Activated CD8-positive, alpha-beta T cell treated with anti-CD3 and anti-CD28 coated beads for 36 hours (primary cell): ENCODE data around the gene UGT1A8. TPM values are rescaled to one million over a fixed set of nuclear protein-coding genes. Genes with fewer than 3 reads are reported as not detected.

Experiments used
- ATAC-seq: fragments of 200-7000 bp; cut with Tn5 transposase; one replicate; pipeline ENCODE4 v1.10.0; 2021; ENCODE audit warnings: mild to moderate bottlenecking, moderate library complexity
- CTCF ChIA-PET: fragments of 350-600 bp; sonication (Branson Sonifier 250); formaldehyde crosslinking; loops from one replicate; lab custom pipeline; 2021; ENCODE audit warnings: antibody characterized with exemption; lab: Charles Lee
- POLR2A ChIA-PET: fragments of 350-600 bp; sonication (Branson Sonifier 250); formaldehyde crosslinking; loops from one replicate; lab custom pipeline; 2021; ENCODE audit warnings: antibody characterized with exemption; lab: Charles Lee
- DNase-seq: peaks from one replicate; pipeline ENCODE4 v3.0.0-alpha.2; 2020
- H3K27ac Mint-ChIP-seq: one replicate; pipeline ENCODE4 v1.8.0; 2021; ENCODE audit warnings: mild to moderate bottlenecking, mixed read lengths
- H3K27me3 Mint-ChIP-seq: one replicate; pipeline ENCODE4 v1.8.0; 2021; ENCODE audit warnings: mixed read lengths
- H3K36me3 Mint-ChIP-seq: one replicate; pipeline ENCODE4 v1.8.0; 2021; ENCODE audit warnings: low read depth, mixed read lengths
- H3K4me1 Mint-ChIP-seq: one replicate; pipeline ENCODE4 v1.8.0; 2021; ENCODE audit warnings: low read depth, mixed read lengths
- H3K4me3 Mint-ChIP-seq: one replicate; pipeline ENCODE4 v1.8.0; 2021; ENCODE audit warnings: mild to moderate bottlenecking, moderate library complexity, mixed read lengths
- H3K9me3 Mint-ChIP-seq: one replicate; pipeline ENCODE4 v1.8.0; 2021; ENCODE audit warnings: mixed read lengths
- CTCF ChIP-seq: fragments of 200-600 bp; IDR thresholded peaks from one replicate; pipeline ENCODE4 v1.8.0; 2022; ENCODE audit warnings: antibody characterized with exemption, mild to moderate bottlenecking
- intact Hi-C: fragments of 100-400 bp; cut with micrococcal nuclease; formaldehyde crosslinking; loops from one replicate; pipeline ENCODE4 v1.10.0; 2022
- total RNA-seq, 2 experiments: library from RNA; stranded (reverse); gene quantifications; one replicate each; pipeline ENCODE4 v1.2.3, GENCODE V29; 2021

The UGT1A8 gene
- total RNA-seq, 2 experiments from 2014 or later, result not detected

- DNase-seq (no peak), ATAC-seq (no peak)
- POLR2A ChIA-PET, result no interaction called here
- H3K4me1 Mint-ChIP-seq, result no peaks in the 10 kb centered on the region
- no peak overlapping the region for H3K27ac Mint-ChIP-seq
- no peak for TF ChIP-seq CTCF
- CTCF ChIA-PET, result no interaction called here
- H3K27me3 Mint-ChIP-seq, result peaks cover 17% of the 10 kb centered on the region
- no peak overlapping the region for H3K4me3 Mint-ChIP-seq
- intact Hi-C loops, result no loop called here
- peaks cover 3% of the 10 kb centered on the region for H3K36me3 Mint-ChIP-seq
- H3K9me3 Mint-ChIP-seq, result peaks cover 4% of the 10 kb centered on the region
Observed at GRCh38 chr2:233780771-233781170, 163.3 kb downstream of the UGT1A8 start.

GRCh38 chr2:233789554-233789953 is 172.1 kb downstream of the UGT1A8 start:
- intact Hi-C loops, result no loop called here
- TF ChIP-seq CTCF, result no peak
- H3K36me3 Mint-ChIP-seq, result peaks cover 3% of the 10 kb centered on the region
- ChIA-PET POLR2A (no interaction called here), CTCF (no interaction called here)
- H3K27ac Mint-ChIP-seq, result no peak overlapping the region
- DNase-seq, result no peak
- no peaks in the 10 kb centered on the region for H3K4me1 Mint-ChIP-seq
- ATAC-seq, result no peak
- peaks cover 4% of the 10 kb centered on the region for H3K27me3 Mint-ChIP-seq
- no peak overlapping the region for H3K4me3 Mint-ChIP-seq
- peaks cover 3% of the 10 kb centered on the region for H3K9me3 Mint-ChIP-seq

- DNase-seq, result no peak
- Mint-ChIP-seq H3K36me3 (no peaks in the 10 kb centered on the region), H3K9me3 (peaks cover 2% of the 10 kb centered on the region), H3K4me1 (no peaks in the 10 kb centered on the region), H3K4me3 (no peak overlapping the region), H3K27ac (no peak overlapping the region), H3K27me3 (no peaks in the 10 kb centered on the region)
- intact Hi-C loops, result no loop called here
- ChIA-PET POLR2A (no interaction called here), CTCF (no interaction called here)
- no peak for TF ChIP-seq CTCF
- no peak for ATAC-seq
Observed at GRCh38 chr2:233791151-233791882, 173.9 kb downstream of the UGT1A8 start.

GRCh38 chr2:233791883-233792329 is 174.5 kb downstream of the UGT1A8 start:
- POLR2A ChIA-PET, result no interaction called here
- CTCF ChIA-PET, result no interaction called here
- intact Hi-C loops, result no loop called here
- H3K27me3 Mint-ChIP-seq, result no peaks in the 10 kb centered on the region
- H3K9me3 Mint-ChIP-seq, result no peaks in the 10 kb centered on the region
- no peak for ATAC-seq
- H3K27ac Mint-ChIP-seq, result no peak overlapping the region
- no peaks in the 10 kb centered on the region for H3K36me3 Mint-ChIP-seq
- TF ChIP-seq CTCF, result no peak
- no peak for DNase-seq
- no peaks in the 10 kb centered on the region for H3K4me1 Mint-ChIP-seq
- no peak overlapping the region for H3K4me3 Mint-ChIP-seq

- DNase-seq (no peak), ATAC-seq (no peak)
- H3K36me3 Mint-ChIP-seq, result no peaks in the 10 kb centered on the region
- ChIA-PET CTCF (no interaction called here), POLR2A (no interaction called here)
- no peak for TF ChIP-seq CTCF
- intact Hi-C loops, result no loop called here
- H3K4me1 Mint-ChIP-seq, result no peaks in the 10 kb centered on the region
- no peaks in the 10 kb centered on the region for H3K9me3 Mint-ChIP-seq
- H3K4me3 Mint-ChIP-seq, result no peak overlapping the region
- no peak overlapping the region for H3K27ac Mint-ChIP-seq
- H3K27me3 Mint-ChIP-seq, result no peaks in the 10 kb centered on the region
Observed at GRCh38 chr2:233792720-233793119, 175.3 kb downstream of the UGT1A8 start.
